ENCODE measurements around the gene ARL5A.

DNA sequence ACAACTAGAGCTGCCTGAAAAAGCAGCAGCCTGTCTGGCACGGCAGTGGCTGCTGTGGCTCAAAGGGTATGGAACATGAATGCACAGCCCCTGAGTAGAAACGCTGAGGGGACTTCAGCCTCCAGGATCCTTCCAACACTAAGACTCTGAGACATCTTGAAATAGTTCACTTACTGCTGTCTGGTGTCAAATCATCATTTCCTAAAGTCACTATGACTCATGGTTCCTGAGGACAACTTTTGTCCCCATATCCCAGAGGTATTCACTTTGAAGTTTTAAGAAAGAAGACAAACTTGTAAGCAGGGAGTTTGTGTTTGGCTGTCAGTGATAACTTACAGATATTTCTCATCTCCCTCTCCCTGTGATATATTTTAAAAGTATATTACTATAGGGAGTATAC is 60.7 kb downstream of the ARL5A start:
- TF ChIP-seq CTCF (IDR thresholded peaks at IDR 0.05) (no peak), ZFX (IDR thresholded peaks at IDR 0.05; ENCODE audit: borderline replicate concordance) (no peak)

Data from 22Rv1 (cell line).